ENCODE results near the gene TFPT.
A peak's percentile ranks its signal among the peaks of the same experiment; 100 is the strongest.
"Not testable (repeated sequence)": the region's sequence is repeated elsewhere in the genome, so short reads cannot be mapped to it uniquely, and the experiment has no call there.

The TFPT gene

GRCh38 chr19:54095859-54096616 is 19.4 kb downstream of the TFPT start:
- ATAC-seq (ENCODE audit: low read depth) (peak; percentile 88), DNase-seq (ENCODE audit: low spot score in 2 of 2) (peak in 1 of 2 donors; percentile 30)
- H3K27ac Mint-ChIP-seq, H3K36me3 Mint-ChIP-seq, H3K9me3 Mint-ChIP-seq, H3K4me1 Mint-ChIP-seq: not testable (repeated sequence)
- Mint-ChIP-seq H3K27me3 (peaks cover 14% of the 10 kb centered on the region), H3K4me3 (peak overlapping the region; percentile 77)

DNA sequence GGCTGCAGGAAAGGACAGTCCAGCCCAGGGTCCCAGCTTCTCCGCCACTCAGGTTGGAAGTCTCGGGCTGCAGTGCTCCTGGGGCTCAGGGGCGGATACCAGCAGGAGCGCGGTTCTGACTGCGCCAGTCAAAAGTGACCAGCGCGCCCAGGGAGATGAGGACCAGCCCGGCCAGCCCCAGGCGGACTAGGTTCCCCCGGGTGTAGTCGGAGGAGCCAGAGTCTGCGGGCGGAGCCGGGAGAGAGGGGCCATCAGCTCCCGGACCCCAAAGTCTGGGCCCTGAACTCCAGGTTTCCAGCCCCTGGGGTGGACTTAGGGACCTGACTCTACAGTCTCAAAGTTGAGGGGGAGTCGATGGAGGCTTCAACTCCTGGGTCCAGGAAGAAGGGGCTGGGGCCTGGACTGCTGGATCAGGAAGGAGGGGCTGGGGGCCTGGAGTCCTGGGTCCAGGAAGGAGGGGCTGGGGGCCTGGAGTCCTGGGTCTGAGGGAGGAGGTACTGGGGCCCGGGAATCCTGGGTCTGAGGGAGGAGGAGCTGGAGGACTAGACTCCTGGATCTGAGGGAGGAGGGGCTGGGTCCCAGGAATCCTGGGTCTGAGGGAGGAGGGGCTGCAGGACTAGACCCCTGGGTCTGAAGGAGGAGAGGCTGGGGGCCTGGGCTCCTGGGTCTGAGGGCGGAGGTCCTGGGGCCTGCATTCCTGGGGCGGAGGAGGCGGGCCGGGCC is 20.2 kb downstream of the TFPT start:
- peak overlapping the region; percentile 77 for H3K4me3 Mint-ChIP-seq
- peaks cover 14% of the 10 kb centered on the region for H3K27me3 Mint-ChIP-seq
- ATAC-seq (ENCODE audit: low read depth) (no peak), DNase-seq (ENCODE audit: low spot score in 2 of 2) (no peak)
- peaks cover 9% of the 10 kb centered on the region for H3K4me1 Mint-ChIP-seq
- no peak overlapping the region for H3K27ac Mint-ChIP-seq
- peaks cover 5% of the 10 kb centered on the region for H3K36me3 Mint-ChIP-seq
- peaks cover 3% of the 10 kb centered on the region for H3K9me3 Mint-ChIP-seq

DNA sequence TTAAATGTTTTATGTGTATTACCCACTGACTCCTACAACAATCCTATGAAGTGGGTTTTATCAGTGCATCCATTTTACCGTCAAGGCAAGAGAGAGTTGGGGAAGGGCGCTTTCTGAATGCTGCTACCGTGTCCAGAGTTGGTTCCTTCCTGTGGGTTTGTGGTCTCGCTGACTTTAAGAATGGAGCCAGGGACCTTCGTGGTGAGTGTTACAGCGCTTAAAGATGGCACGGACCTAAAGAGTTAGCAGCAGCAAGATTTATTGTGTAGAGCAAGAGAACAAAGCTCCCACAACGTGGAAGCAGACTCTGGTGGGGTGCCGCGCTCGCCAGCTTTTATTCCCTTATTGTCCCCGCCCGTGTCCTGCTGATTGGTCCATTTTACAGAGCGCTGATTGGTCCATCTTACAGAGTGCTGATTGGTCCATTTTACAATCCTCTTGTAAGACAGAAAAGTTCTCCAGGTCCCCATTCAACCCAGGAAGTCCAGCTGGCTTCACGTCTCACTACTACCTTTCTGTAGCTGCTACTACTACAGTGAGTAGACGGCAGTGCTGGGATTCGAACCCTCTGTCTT is 20.9 kb downstream of the TFPT start:
- Mint-ChIP-seq H3K27ac (no peak overlapping the region), H3K4me3 (no peak overlapping the region)
- ATAC-seq (ENCODE audit: low read depth) = no peak

GRCh38 chr19:54084410-54084809 is 31.0 kb downstream of the TFPT start:
- Mint-ChIP-seq H3K4me1 (no peaks in the 10 kb centered on the region), H3K4me3 (no peak overlapping the region), H3K27ac (no peak overlapping the region), H3K36me3 (peaks cover 3% of the 10 kb centered on the region), H3K27me3 (peaks cover 6% of the 10 kb centered on the region), H3K9me3 (peaks cover 5% of the 10 kb centered on the region)
- no peak for ATAC-seq (ENCODE audit: low read depth)
- no peak for DNase-seq (ENCODE audit: low spot score in 2 of 2)

More for the DNA sequence above, 20.9 kb downstream of the TFPT start:
- Mint-ChIP-seq H3K27me3 (peaks cover 14% of the 10 kb centered on the region), H3K9me3 (peaks cover 3% of the 10 kb centered on the region), H3K36me3 (peaks cover 5% of the 10 kb centered on the region), H3K4me1 (peaks cover 9% of the 10 kb centered on the region)
- DNase-seq (ENCODE audit: low spot score in 2 of 2) = no peak

DNA sequence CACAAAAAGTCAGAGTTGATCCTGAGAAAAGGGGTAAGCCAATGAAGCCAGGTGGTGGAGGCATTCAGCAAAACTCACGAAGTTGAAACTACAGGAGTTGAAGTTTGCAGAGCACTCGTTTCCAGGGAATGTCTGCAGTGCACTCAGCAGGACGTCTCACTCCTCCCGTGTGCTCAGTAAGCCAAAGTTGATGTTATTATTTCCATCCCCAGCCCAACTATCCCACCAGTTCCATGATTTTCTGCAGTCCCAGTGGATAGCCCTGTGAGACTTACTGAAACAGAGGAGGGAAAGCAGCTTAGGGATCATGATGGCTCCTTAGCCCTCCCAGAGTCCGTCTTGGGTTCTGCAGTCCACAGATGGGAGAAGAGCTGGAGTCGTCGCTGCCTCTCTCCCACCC is 34.4 kb downstream of the TFPT start, which contains the start of gene TARM1:
TARM1 (minus strand) TSS at position 334 of the 400 bp plus-strand sequence; CDS start at position 309, 25 bp downstream.
- ATAC-seq (ENCODE audit: low read depth) = no peak
- no peaks in the 10 kb centered on the region for H3K4me1 Mint-ChIP-seq
- no peak within 1 kb of the TSS for H3K27ac Mint-ChIP-seq
- H3K9me3 Mint-ChIP-seq = peaks cover 7% of the 10 kb centered on the region
- H3K36me3 Mint-ChIP-seq = peaks cover 3% of the 10 kb centered on the region
- DNase-seq (ENCODE audit: low spot score in 2 of 2) = no peak
- no peak within 1 kb of the TSS for H3K4me3 Mint-ChIP-seq
- H3K27me3 Mint-ChIP-seq = peaks cover 2% of the 10 kb centered on the region

GRCh38 chr19:54077334-54077733 is 38.1 kb downstream of the TFPT start:
- ATAC-seq (ENCODE audit: low read depth) (no peak), DNase-seq (ENCODE audit: low spot score in 2 of 2) (no peak)
- peaks cover 5% of the 10 kb centered on the region for H3K27me3 Mint-ChIP-seq
- peaks cover 7% of the 10 kb centered on the region for H3K9me3 Mint-ChIP-seq
- H3K36me3 Mint-ChIP-seq = peaks cover 3% of the 10 kb centered on the region
- H3K4me3 Mint-ChIP-seq = no peak overlapping the region
- H3K4me1 Mint-ChIP-seq = no peaks in the 10 kb centered on the region
- no peak overlapping the region for H3K27ac Mint-ChIP-seq

DNA sequence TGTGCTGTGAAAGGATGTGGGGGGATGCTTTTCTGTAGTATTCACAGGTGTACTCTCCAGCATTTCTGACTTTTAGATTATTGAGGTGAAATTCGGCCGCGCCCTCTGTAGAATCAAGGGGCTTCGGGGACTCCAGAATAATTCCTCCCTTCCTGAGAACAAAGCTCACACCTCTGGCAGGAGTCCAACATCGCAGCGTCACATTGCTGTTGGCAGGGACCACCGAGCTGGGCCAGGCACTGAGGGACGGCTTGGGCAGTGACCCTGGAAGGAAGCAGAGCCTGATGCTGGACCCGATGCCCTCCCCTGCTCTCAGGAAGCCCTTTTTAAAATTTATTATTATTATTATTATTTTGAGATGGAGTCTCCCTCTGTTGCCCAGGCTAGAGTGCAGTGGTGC is 40.6 kb downstream of the TFPT start:
- H3K27me3 Mint-ChIP-seq = peaks cover 5% of the 10 kb centered on the region
- no peak for ATAC-seq (ENCODE audit: low read depth)
- H3K36me3 Mint-ChIP-seq = peaks cover 3% of the 10 kb centered on the region
- DNase-seq (ENCODE audit: low spot score in 2 of 2) = no peak
- H3K4me1 Mint-ChIP-seq = no peaks in the 10 kb centered on the region
- H3K9me3 Mint-ChIP-seq = peaks cover 8% of the 10 kb centered on the region
- no peak overlapping the region for H3K4me3 Mint-ChIP-seq
- no peak overlapping the region for H3K27ac Mint-ChIP-seq

DNA sequence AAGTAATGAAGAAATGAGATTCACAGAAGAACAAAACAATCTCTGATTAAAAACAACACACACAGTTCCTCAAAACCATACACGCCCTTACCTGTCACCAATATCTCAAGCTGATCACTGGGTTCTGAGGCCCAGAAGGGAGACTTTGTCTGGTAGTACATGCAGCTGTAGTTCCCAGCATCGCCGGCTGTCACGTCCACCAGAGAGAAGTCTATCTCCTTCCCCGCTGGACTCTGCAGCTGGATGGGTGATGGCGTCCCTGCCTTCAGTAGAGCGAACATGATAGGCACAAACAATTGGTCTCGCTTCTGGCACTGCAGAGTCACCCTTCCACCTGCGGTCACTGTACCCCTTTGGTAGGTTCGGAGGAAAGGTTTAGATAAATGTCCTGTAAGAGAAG is 41.6 kb downstream of the TFPT start:
- peaks cover 5% of the 10 kb centered on the region for H3K27me3 Mint-ChIP-seq

GRCh38 chr19:54069470-54069869 is 46.0 kb downstream of the TFPT start:
- DNase-seq (ENCODE audit: low spot score in 2 of 2) (no peak), ATAC-seq (ENCODE audit: low read depth) (no peak)
- Mint-ChIP-seq H3K27me3 (peaks cover 4% of the 10 kb centered on the region), H3K27ac (no peak overlapping the region), H3K36me3 (peaks cover 5% of the 10 kb centered on the region), H3K9me3 (peaks cover 17% of the 10 kb centered on the region), H3K4me1 (peaks cover 2% of the 10 kb centered on the region), H3K4me3 (no peak overlapping the region)

More for the DNA sequence above, 41.6 kb downstream of the TFPT start:
- H3K36me3 Mint-ChIP-seq = peaks cover 1% of the 10 kb centered on the region
- no peak overlapping the region for H3K27ac Mint-ChIP-seq
- no peak for DNase-seq (ENCODE audit: low spot score in 2 of 2)
- H3K4me1 Mint-ChIP-seq = no peaks in the 10 kb centered on the region
- no peak overlapping the region for H3K4me3 Mint-ChIP-seq
- H3K9me3 Mint-ChIP-seq = peaks cover 13% of the 10 kb centered on the region
- ATAC-seq (ENCODE audit: low read depth) = no peak

DNA sequence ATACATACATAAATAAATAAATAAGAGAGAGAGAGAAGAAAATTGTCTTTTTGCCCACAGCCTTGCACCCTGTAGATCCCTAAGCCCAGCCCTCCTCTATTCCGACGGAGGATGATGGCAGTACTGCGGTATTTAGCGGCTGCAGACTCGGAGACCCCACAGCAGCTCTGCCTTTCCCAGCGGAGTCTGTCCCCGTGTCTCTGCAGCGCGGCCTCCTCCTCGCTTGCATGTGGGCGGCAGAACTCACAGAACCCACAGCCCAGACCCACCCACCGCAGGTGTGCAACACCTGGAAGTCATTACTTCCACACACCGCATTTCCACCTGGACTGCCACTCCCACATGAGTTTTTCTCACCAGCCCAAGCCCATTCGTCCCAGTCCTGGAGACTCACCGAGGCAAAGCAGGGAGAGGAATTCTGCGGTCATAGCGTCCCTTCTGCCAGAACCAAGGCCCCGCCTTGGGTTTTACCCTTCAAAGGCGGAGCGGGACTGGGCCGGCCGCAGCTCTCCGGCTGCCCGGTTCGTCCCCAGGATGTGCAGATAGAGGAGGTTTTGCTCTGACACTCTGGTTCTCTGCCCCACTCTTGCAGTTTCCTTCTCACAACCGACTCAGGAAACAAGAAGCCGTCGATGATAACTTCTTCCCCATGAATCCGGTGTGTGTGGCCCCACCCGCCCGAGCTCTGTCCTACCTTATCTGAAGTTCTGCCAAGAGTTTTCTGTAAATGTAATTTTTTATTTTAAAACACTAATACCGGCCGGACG is 51.9 kb downstream of the TFPT start, which contains the start of gene VSTM1:
VSTM1 (minus strand) TSS at position 548 of the 767 bp plus-strand sequence; CDS start at position 428, 120 bp downstream.
- peaks cover 7% of the 10 kb centered on the region for H3K27me3 Mint-ChIP-seq
- H3K27ac Mint-ChIP-seq = no peak within 1 kb of the TSS
- peaks cover 2% of the 10 kb centered on the region for H3K4me1 Mint-ChIP-seq
- peaks cover 4% of the 10 kb centered on the region for H3K36me3 Mint-ChIP-seq
- DNase-seq (ENCODE audit: low spot score in 2 of 2) = no peak
- H3K9me3 Mint-ChIP-seq = peaks cover 8% of the 10 kb centered on the region
- ATAC-seq (ENCODE audit: low read depth) = no peak
- H3K4me3 Mint-ChIP-seq = no peak within 1 kb of the TSS

DNA sequence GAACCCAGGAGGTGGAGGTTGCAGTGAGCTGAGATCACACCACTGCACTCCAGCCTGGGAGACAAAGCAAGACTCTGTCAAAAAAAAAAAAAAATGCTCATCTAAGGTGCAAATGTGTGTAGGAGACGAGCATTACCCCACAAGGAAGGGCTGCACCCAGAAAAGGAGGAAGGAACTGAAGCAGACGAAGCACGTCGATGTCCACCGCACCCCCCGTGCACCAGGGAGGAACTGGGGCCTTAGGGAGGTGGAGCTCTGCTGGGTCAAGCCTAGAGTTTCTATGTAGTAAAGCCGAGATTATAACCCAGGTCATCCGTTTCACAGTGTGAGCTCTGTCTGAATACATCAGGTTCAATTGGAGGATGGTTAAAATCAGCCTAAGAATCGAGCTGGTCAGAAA is 52.8 kb downstream of the TFPT start:
- Mint-ChIP-seq H3K4me3 (no peak overlapping the region), H3K36me3 (peaks cover 4% of the 10 kb centered on the region), H3K4me1 (peaks cover 2% of the 10 kb centered on the region), H3K9me3 (peaks cover 8% of the 10 kb centered on the region), H3K27me3 (peaks cover 7% of the 10 kb centered on the region), H3K27ac (no peak overlapping the region)
- DNase-seq (ENCODE audit: low spot score in 2 of 2) (no peak), ATAC-seq (ENCODE audit: low read depth) (no peak)
